RWPE2 (cell line): ENCODE data around the gene SMYD3.

Experiments
- ATAC-seq: fragments of 200-7000 bp; cut with Tn5 transposase; 3 replicates; pipeline ENCODE4 v1.9.1; 2021; ENCODE audit warnings: low read depth
- DNase-seq: peaks from one replicate; pipeline ENCODE4 v3.0.0-alpha.2; 2020; ENCODE audit warnings: low spot score
- H3K27ac ChIP-seq: fragments of 450-650 bp; 2 replicates; pipeline ENCODE4 v1.5.1; 2017; ENCODE audit warnings: mild to moderate bottlenecking; ENCODE audit not compliant: poor library complexity, severe bottlenecking
- H3K27me3 ChIP-seq: fragments of 250-450 bp; sonication (Bioruptor Pico); 2 replicates; pipeline ENCODE4 v1.5.1; 2021; ENCODE audit warnings: mild to moderate bottlenecking, moderate library complexity; ENCODE audit not compliant: insufficient read depth, poor library complexity, severe bottlenecking
- H3K36me3 ChIP-seq: fragments of 250-450 bp; sonication (Bioruptor Pico); 2 replicates; pipeline ENCODE4 v1.5.1; 2020; ENCODE audit warnings: low read depth, mild to moderate bottlenecking, moderate library complexity
- H3K4me1 ChIP-seq: fragments of 250-450 bp; sonication (Bioruptor Pico); 2 replicates; pipeline ENCODE4 v1.5.1; 2021; ENCODE audit warnings: mild to moderate bottlenecking, moderate library complexity; ENCODE audit not compliant: insufficient read depth, poor library complexity, severe bottlenecking
- H3K4me3 ChIP-seq: fragments of 250-450 bp; sonication (Bioruptor Pico); 2 replicates; pipeline ENCODE4 v1.5.1; 2021; ENCODE audit warnings: mild to moderate bottlenecking, moderate library complexity; ENCODE audit not compliant: severe bottlenecking
- H3K9me3 ChIP-seq: fragments of 250-450 bp; sonication (Bioruptor Pico); 2 replicates; pipeline ENCODE4 v1.5.1; 2021; ENCODE audit warnings: mild to moderate bottlenecking, moderate library complexity; ENCODE audit not compliant: severe bottlenecking
- TF ChIP-seq, protein P1 (sequence below): fragments of 450-650 bp; IDR thresholded peaks from one replicate; pipeline ENCODE4 v1.5.1; 2017; ENCODE audit warnings: mild to moderate bottlenecking, moderate library complexity; ENCODE audit not compliant: poor library complexity, severe bottlenecking

The SMYD3 gene

DNA sequence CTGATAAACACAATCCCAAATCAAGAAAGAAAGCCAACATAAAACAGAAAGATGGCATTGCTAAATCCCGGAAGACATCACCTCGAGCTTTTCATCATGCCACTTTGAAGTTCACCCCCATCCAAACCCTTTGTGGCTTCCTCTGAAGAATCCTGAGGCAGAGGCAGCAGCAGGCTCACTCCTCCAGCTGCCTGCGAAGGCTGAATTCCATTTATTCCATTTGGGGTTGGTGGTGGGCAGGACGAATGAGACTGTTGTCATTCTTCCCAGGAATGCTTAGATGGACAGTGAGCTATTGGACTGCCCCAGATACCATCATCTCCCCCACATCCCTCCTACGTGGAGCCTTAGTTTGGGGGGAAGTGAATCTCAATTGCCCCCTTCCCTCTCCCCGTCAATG lies 437.5 kb downstream of the SMYD3 start:
- Histone ChIP-seq H3K4me1 (no peaks in the 10 kb centered on the region), H3K27me3 (no peaks in the 10 kb centered on the region), H3K4me3 (no peak overlapping the region), H3K36me3 (no peaks in the 10 kb centered on the region), H3K27ac (no peak overlapping the region), H3K9me3 (no peaks in the 10 kb centered on the region)
- TF ChIP-seq, protein P1, sequence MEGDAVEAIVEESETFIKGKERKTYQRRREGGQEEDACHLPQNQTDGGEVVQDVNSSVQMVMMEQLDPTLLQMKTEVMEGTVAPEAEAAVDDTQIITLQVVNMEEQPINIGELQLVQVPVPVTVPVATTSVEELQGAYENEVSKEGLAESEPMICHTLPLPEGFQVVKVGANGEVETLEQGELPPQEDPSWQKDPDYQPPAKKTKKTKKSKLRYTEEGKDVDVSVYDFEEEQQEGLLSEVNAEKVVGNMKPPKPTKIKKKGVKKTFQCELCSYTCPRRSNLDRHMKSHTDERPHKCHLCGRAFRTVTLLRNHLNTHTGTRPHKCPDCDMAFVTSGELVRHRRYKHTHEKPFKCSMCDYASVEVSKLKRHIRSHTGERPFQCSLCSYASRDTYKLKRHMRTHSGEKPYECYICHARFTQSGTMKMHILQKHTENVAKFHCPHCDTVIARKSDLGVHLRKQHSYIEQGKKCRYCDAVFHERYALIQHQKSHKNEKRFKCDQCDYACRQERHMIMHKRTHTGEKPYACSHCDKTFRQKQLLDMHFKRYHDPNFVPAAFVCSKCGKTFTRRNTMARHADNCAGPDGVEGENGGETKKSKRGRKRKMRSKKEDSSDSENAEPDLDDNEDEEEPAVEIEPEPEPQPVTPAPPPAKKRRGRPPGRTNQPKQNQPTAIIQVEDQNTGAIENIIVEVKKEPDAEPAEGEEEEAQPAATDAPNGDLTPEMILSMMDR: no peak
- ATAC-seq: no peak
- no peak for DNase-seq

DNA sequence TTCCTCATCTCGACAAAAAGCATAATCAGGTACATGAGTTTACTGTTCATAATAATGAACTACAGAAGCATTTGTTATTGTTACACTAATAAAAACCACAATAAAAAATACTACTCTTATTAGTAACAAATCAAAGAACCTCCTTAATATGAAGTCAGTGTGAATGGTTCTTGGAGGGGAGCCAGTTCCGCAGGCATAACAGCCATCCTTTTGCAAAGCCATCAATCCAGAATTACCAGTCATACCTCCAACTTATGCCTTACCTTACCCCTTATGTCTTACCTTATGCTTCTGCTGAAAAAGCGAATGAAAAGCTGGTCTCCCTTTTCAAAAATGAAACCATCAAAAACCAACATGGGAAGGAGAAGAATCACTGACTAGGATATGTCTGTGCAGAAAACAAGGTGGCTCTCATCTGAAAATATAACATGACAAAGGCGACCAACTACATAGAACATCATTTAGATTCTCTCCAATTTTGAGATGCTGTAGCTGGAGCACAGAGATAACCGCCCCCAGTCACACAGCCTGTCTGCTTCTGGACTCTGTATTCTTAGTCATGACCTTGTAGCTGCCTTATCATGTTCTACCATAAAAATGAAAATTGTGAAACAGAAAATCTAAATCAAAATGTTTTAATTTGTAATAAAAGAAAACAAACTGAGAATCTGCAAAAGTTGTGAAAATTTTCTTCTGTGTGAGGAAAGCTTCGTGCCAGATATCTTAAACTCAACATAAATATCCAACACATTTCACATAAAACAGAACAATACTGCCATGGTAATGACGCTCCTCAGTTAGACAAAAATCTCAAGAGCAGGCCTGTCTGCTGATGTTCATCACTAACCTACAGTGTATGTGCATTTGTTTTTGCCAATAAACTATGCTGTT lies 438.2 kb downstream of the SMYD3 start:
- Histone ChIP-seq H3K27me3 (no peaks in the 10 kb centered on the region), H3K9me3 (no peaks in the 10 kb centered on the region), H3K36me3 (no peaks in the 10 kb centered on the region), H3K27ac (no peak overlapping the region), H3K4me3 (no peak overlapping the region), H3K4me1 (no peaks in the 10 kb centered on the region)
- ATAC-seq (no peak), DNase-seq (no peak)
- TF ChIP-seq, protein P1: no peak

DNA sequence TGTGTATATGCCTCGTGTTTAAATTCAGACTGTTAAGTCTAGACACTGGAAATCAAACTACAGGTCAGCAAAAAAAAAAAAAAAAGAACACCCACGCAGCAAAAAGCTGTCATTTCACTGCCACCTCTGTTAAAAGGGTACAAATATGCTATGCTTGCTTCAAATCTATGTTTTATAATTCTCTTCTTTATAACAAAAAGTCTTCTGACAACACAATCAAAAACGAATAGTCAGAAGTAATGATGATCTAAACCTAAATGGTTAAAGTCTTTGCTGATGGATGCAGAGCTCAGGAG lies 438.9 kb downstream of the SMYD3 start:
- no peak for DNase-seq
- H3K4me1 ChIP-seq: no peaks in the 10 kb centered on the region
- H3K4me3 ChIP-seq: no peak overlapping the region
- no peaks in the 10 kb centered on the region for H3K27me3 ChIP-seq
- no peaks in the 10 kb centered on the region for H3K9me3 ChIP-seq
- no peaks in the 10 kb centered on the region for H3K36me3 ChIP-seq
- TF ChIP-seq, protein P1: no peak
- no peak for ATAC-seq
- no peak overlapping the region for H3K27ac ChIP-seq

DNA sequence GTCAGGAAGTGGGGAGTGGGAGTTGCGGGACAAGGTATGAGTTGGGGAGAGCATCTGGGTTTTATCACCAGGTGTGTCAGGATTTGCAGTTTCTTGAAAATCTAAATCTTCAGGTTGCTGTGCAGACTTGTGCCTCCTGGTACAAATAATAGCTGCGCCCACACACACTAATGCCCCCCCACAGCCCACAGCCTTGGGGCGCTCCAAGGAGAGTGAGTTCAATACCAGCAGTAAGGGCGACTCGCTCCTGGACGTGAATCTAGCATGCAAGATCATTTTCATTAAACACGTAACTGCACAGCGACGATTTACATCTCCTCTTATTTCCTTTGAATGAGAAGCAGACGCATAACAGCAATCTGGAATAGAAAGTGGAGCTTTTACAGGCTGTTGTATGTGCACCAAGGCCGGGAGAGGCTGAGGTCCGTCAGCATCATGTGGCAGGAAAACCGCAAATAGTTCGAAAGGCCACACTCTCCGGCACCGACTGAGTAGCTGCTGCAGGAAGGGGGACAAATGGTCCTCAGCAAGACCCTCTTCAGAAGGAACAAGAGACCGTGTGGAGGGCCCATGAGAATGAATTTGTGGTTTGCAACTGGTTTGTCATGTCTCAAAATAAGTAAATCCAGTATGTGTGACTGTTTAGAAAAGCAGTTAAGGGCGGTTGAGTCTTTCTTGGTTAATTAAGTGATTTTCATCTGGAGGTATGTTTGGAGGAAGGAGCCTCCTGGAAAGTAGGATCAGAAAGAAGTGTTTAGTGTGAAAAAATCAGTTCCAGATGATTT lies 439.5 kb downstream of the SMYD3 start:
- no peak for DNase-seq
- TF ChIP-seq, protein P1: no peak
- no peak overlapping the region for H3K27ac ChIP-seq
- ATAC-seq: no peak
- H3K4me3 ChIP-seq: no peak overlapping the region
- no peaks in the 10 kb centered on the region for H3K27me3 ChIP-seq
- no peaks in the 10 kb centered on the region for H3K4me1 ChIP-seq
- H3K9me3 ChIP-seq: no peaks in the 10 kb centered on the region
- H3K36me3 ChIP-seq: no peaks in the 10 kb centered on the region
